Endothelial cell of umbilical vein (primary cell): Measurements from ENCODE around the gene ODF2L.

Experiments
- CTCF ChIP-seq, 2 donors: IDR thresholded peaks; 1 replicate in 1 of 2; 2 replicates in 1 of 2; pipeline ENCODE4 v1.5.1; 2011; ENCODE audit warnings: low read length in 2 of 2, mild to moderate bottlenecking in 2 of 2, moderate library complexity in 2 of 2, control low read depth in 1 of 2, inconsistent platforms in 1 of 2, low read depth in 1 of 2; ENCODE audit not compliant: insufficient read depth in 1 of 2; ENCODE audit errors: extremely low read depth in 1 of 2
- EZH2 ChIP-seq: IDR thresholded peaks from 2 replicates; pipeline ENCODE4 v1.6.1; 2012; ENCODE audit warnings: borderline replicate concordance, low read depth, mild to moderate bottlenecking, moderate library complexity, low read length, inconsistent platforms; ENCODE audit not compliant: severe bottlenecking
- FOS ChIP-seq: IDR thresholded peaks from 2 replicates; pipeline ENCODE4 v1.6.1; 2011; ENCODE audit warnings: mild to moderate bottlenecking, low read length, moderate library complexity, borderline replicate concordance; ENCODE audit not compliant: insufficient read depth
- GATA2 ChIP-seq: IDR thresholded peaks from 2 replicates; pipeline ENCODE4 v1.7.0; 2011; ENCODE audit warnings: low read depth, mild to moderate bottlenecking, moderate library complexity, mixed read lengths, low read length; ENCODE audit not compliant: insufficient read length, insufficient read depth
- JUN ChIP-seq: IDR thresholded peaks from 2 replicates; pipeline ENCODE4 v1.6.1; 2011; ENCODE audit warnings: borderline replicate concordance, low read depth; ENCODE audit not compliant: insufficient read length, insufficient read depth
- MAX ChIP-seq: IDR thresholded peaks from 2 replicates; pipeline ENCODE4 v1.6.1; 2011; ENCODE audit not compliant: insufficient read depth, insufficient read length
- POLR2AphosphoS5 ChIP-seq: IDR thresholded peaks from 2 replicates; pipeline ENCODE4 v1.6.1; 2012; ENCODE audit warnings: low read depth, mild to moderate bottlenecking, control low read depth, low read length, moderate library complexity; ENCODE audit not compliant: insufficient read depth

- TF ChIP-seq CTCF (IDR thresholded peaks at IDR 0.05; ENCODE audit: extremely low read depth in 1 of 2, insufficient read depth in 1 of 2, low read depth in 1 of 2, low read length in 2 of 2) = no peak
- no peak for TF ChIP-seq EZH2
- no peak for TF ChIP-seq POLR2AphosphoS5
- TF ChIP-seq JUN = no peak
- no peak for TF ChIP-seq GATA2
- no peak for TF ChIP-seq MAX
- no peak for TF ChIP-seq FOS
Observed at GRCh38 chr1:86318436-86318835, 77.7 kb downstream of the ODF2L start.
